Measurements from ENCODE around the gene PTPRG. TPM values are rescaled to one million over a fixed set of nuclear protein-coding genes. Genes with fewer than 3 reads are reported as not detected.

PTPRG gene
- total and polyA plus RNA-seq, 2 experiments from 2014 or later: 8.5 to 34.9 TPM

- TF ChIP-seq CTCF (IDR thresholded peaks at IDR 0.05; ENCODE audit: poor library complexity) (no peak), EZH2phosphoT487 (IDR thresholded peaks at IDR 0.05; ENCODE audit: low read depth, severe bottlenecking, unreplicated experiment) (no peak), EZH2 (IDR thresholded peaks at IDR 0.05; ENCODE audit: borderline replicate concordance) (no peak)
- Histone ChIP-seq H2AFZ (no peak overlapping the region), H3K9me2 (replicated peaks; ENCODE audit: insufficient read depth) (no peaks in the 10 kb centered on the region), H3K27ac (no peak overlapping the region), H3K27me3 (no peaks in the 10 kb centered on the region), H3K4me3 (no peak overlapping the region), H4K20me1 (ENCODE audit: insufficient read depth, poor library complexity, severe bottlenecking) (no peaks in the 10 kb centered on the region), H3K36me3 (replicated peaks; ENCODE audit: insufficient read depth, low read depth) (no peaks in the 10 kb centered on the region), H3K4me1 (ENCODE audit: insufficient read depth) (peaks cover 6% of the 10 kb centered on the region), H3K79me2 (no peaks in the 10 kb centered on the region), H3K4me2 (no peak overlapping the region), H3K9me3 (ENCODE audit: low read depth) (no peaks in the 10 kb centered on the region)
- no peak for DNase-seq (ENCODE audit: low spot score)
- WGBS (ENCODE audit: low lambda C conversion rate, missing lambda C conversion rate): 91% methylated on average over 8 of the region's 8 CpGs
These were observed 531.7 kb downstream of the PTPRG start for GRCh38 chr3:62093025-62093424.

- H3K27me3 ChIP-seq: no peaks in the 10 kb centered on the region
- H3K9me2 ChIP-seq (replicated peaks; ENCODE audit: insufficient read depth): no peaks in the 10 kb centered on the region
- H3K79me2 ChIP-seq: no peaks in the 10 kb centered on the region
- no peak for DNase-seq (ENCODE audit: low spot score)
- no peak overlapping the region for H3K4me3 ChIP-seq
- no peak overlapping the region for H3K4me2 ChIP-seq
- WGBS (ENCODE audit: low lambda C conversion rate, missing lambda C conversion rate): 93% methylated on average over 5 of the region's 5 CpGs
- no peak overlapping the region for H3K27ac ChIP-seq
- no peaks in the 10 kb centered on the region for H3K36me3 ChIP-seq (replicated peaks; ENCODE audit: insufficient read depth, low read depth)
- no peaks in the 10 kb centered on the region for H3K9me3 ChIP-seq (ENCODE audit: low read depth)
- H2AFZ ChIP-seq: no peak overlapping the region
- TF ChIP-seq EZH2 (IDR thresholded peaks at IDR 0.05; ENCODE audit: borderline replicate concordance): no peak
- no peak for TF ChIP-seq EZH2phosphoT487 (IDR thresholded peaks at IDR 0.05; ENCODE audit: low read depth, severe bottlenecking, unreplicated experiment)
- no peak for TF ChIP-seq CTCF (IDR thresholded peaks at IDR 0.05; ENCODE audit: poor library complexity)
- H4K20me1 ChIP-seq (ENCODE audit: insufficient read depth, poor library complexity, severe bottlenecking): no peaks in the 10 kb centered on the region
- H3K4me1 ChIP-seq (ENCODE audit: insufficient read depth): peaks cover 6% of the 10 kb centered on the region
These were observed 533.1 kb downstream of the PTPRG start for GRCh38 chr3:62094461-62094860.

- H4K20me1 ChIP-seq (ENCODE audit: insufficient read depth, poor library complexity, severe bottlenecking): no peaks in the 10 kb centered on the region
- no peak for TF ChIP-seq CTCF (IDR thresholded peaks at IDR 0.05; ENCODE audit: poor library complexity)
- no peak for TF ChIP-seq EZH2 (IDR thresholded peaks at IDR 0.05; ENCODE audit: borderline replicate concordance)
- TF ChIP-seq EZH2phosphoT487 (IDR thresholded peaks at IDR 0.05; ENCODE audit: low read depth, severe bottlenecking, unreplicated experiment): no peak
- H3K4me3 ChIP-seq: no peak overlapping the region
- no peak overlapping the region for H2AFZ ChIP-seq
- no peaks in the 10 kb centered on the region for H3K9me2 ChIP-seq (replicated peaks; ENCODE audit: insufficient read depth)
- no peaks in the 10 kb centered on the region for H3K9me3 ChIP-seq (ENCODE audit: low read depth)
- H3K27me3 ChIP-seq: no peaks in the 10 kb centered on the region
- H3K27ac ChIP-seq: no peak overlapping the region
- 96% methylated on average over 7 of the region's 7 CpGs for WGBS (ENCODE audit: low lambda C conversion rate, missing lambda C conversion rate)
- no peak for DNase-seq (ENCODE audit: low spot score)
- H3K79me2 ChIP-seq: no peaks in the 10 kb centered on the region
- no peaks in the 10 kb centered on the region for H3K36me3 ChIP-seq (replicated peaks; ENCODE audit: insufficient read depth, low read depth)
- H3K4me1 ChIP-seq (ENCODE audit: insufficient read depth): peaks cover 9% of the 10 kb centered on the region
- H3K4me2 ChIP-seq: no peak overlapping the region
These were observed 533.7 kb downstream of the PTPRG start for GRCh38 chr3:62095080-62095479.

GRCh38 chr3:62095756-62096155 lies 534.4 kb downstream of the PTPRG start:
- no peak for DNase-seq (ENCODE audit: low spot score)
- Histone ChIP-seq H3K9me3 (ENCODE audit: low read depth) (no peaks in the 10 kb centered on the region), H3K27ac (no peak overlapping the region), H4K20me1 (ENCODE audit: insufficient read depth, poor library complexity, severe bottlenecking) (no peaks in the 10 kb centered on the region), H3K27me3 (no peaks in the 10 kb centered on the region), H3K4me3 (no peak overlapping the region), H2AFZ (no peak overlapping the region), H3K36me3 (replicated peaks; ENCODE audit: insufficient read depth, low read depth) (no peaks in the 10 kb centered on the region), H3K9me2 (replicated peaks; ENCODE audit: insufficient read depth) (no peaks in the 10 kb centered on the region), H3K79me2 (no peaks in the 10 kb centered on the region), H3K4me1 (ENCODE audit: insufficient read depth) (peaks cover 12% of the 10 kb centered on the region), H3K4me2 (no peak overlapping the region)
- 73% methylated on average over 2 of the region's 2 CpGs for WGBS (ENCODE audit: low lambda C conversion rate, missing lambda C conversion rate)
- no peak for TF ChIP-seq CTCF (IDR thresholded peaks at IDR 0.05; ENCODE audit: poor library complexity)
- no peak for TF ChIP-seq EZH2 (IDR thresholded peaks at IDR 0.05; ENCODE audit: borderline replicate concordance)
- no peak for TF ChIP-seq EZH2phosphoT487 (IDR thresholded peaks at IDR 0.05; ENCODE audit: low read depth, severe bottlenecking, unreplicated experiment)
